Hepatocyte (in vitro differentiated cells): Measurements from ENCODE around the gene MRPL14.

Experiments used
- EZH2 ChIP-seq: fragments of 200-600 bp; sonication (generic); IDR thresholded peaks from 2 replicates; pipeline ENCODE4 v1.6.1; 2016; ENCODE audit warnings: antibody characterized with exemption, mild to moderate bottlenecking, borderline replicate concordance
- EZH2phosphoT487 ChIP-seq: fragments of 200-600 bp; sonication (generic); IDR thresholded peaks from one replicate; pipeline ENCODE4 v1.6.1; 2018; ENCODE audit warnings: antibody characterized with exemption, mild to moderate bottlenecking, low read depth, moderate library complexity; ENCODE audit not compliant: unreplicated experiment, severe bottlenecking
- TF ChIP-seq, protein P1 (sequence below): fragments of 200-600 bp; sonication (generic); IDR thresholded peaks from 2 replicates; pipeline ENCODE4 v1.5.1; 2016; ENCODE audit warnings: antibody characterized with exemption, mild to moderate bottlenecking; ENCODE audit not compliant: poor library complexity

DNA sequence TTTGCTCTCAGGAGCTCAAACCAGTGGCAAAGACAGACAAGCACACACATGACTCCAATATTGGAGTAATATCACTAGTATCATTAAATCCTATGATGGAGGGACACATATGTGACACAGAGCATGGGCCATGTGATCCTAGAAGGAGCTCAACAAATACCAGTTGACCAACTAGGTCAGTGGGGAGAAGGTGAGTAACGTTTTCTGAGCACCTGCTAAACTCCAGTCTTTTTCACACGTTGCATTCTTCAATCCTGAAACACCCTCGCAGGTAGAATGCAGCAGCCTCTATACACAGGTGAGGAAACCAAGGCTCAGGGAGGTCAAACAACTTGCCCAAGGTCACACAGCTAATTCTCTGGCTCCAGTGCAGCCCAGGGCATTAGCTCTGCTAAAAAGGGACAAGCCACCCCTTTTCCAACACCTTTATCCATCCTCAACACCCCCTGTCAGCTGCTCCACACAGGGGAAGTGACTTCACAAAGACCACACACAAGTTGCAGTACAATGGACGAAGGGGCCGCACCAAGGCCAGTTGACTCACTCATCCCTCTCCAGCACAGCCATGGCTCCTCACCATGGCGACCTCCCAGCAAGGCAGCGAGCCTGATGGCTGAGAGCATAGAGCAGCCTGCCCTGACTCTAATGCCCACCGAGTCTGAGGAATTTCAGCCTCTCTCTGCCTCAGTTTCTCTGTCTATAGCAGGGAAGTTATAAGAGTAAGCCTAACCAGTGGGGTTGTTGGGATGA lies 35.8 kb upstream of the MRPL14 start:
- TF ChIP-seq, protein P1, sequence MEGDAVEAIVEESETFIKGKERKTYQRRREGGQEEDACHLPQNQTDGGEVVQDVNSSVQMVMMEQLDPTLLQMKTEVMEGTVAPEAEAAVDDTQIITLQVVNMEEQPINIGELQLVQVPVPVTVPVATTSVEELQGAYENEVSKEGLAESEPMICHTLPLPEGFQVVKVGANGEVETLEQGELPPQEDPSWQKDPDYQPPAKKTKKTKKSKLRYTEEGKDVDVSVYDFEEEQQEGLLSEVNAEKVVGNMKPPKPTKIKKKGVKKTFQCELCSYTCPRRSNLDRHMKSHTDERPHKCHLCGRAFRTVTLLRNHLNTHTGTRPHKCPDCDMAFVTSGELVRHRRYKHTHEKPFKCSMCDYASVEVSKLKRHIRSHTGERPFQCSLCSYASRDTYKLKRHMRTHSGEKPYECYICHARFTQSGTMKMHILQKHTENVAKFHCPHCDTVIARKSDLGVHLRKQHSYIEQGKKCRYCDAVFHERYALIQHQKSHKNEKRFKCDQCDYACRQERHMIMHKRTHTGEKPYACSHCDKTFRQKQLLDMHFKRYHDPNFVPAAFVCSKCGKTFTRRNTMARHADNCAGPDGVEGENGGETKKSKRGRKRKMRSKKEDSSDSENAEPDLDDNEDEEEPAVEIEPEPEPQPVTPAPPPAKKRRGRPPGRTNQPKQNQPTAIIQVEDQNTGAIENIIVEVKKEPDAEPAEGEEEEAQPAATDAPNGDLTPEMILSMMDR = no peak
- TF ChIP-seq EZH2 (no peak), EZH2phosphoT487 (no peak)
